Panc1 (cell line): Measurements from ENCODE around the gene LSS. TPM values are rescaled to one million over a fixed set of nuclear protein-coding genes. Genes with fewer than 3 reads are reported as not detected.

ENCODE experiments used
- ATAC-seq: fragments of 200-7000 bp; cut with Tn5 transposase; 2 replicates; pipeline ENCODE4 v1.9.1; 2020; ENCODE audit warnings: mild to moderate bottlenecking, moderate library complexity
- BruUV-seq: library from RNA; stranded (reverse); fragments of 400-500 nt; replicated peaks from 2 replicates; lab custom pipeline; 2021; lab: Mats Ljungman, UMichigan
- CTCF ChIA-PET: fragments of 300-600 bp; sonication (Branson Sonifier 250); formaldehyde crosslinking; loops from one replicate; lab custom pipeline; 2022; ENCODE audit warnings: antibody characterized with exemption; lab: Charles Lee
- POLR2A ChIA-PET: fragments of 300-600 bp; sonication (Branson Sonifier 250); formaldehyde crosslinking; loops from one replicate; lab custom pipeline; 2022; ENCODE audit warnings: antibody characterized with exemption; lab: Charles Lee
- DNase-seq: peaks from one replicate; pipeline ENCODE4 v3.0.0-alpha.2; 2010; ENCODE audit warnings: low read depth, low spot score
- H3K27ac ChIP-seq: 2 replicates; pipeline ENCODE4 v1.5.1; 2011; ENCODE audit warnings: mild to moderate bottlenecking, low read length, inconsistent platforms
- H3K27me3 ChIP-seq: fragments of 200-500 bp; sonication (Bioruptor generic); 2 replicates; pipeline ENCODE4 v1.6.0; 2014; ENCODE audit warnings: low read length, inconsistent platforms; ENCODE audit not compliant: control insufficient read depth, insufficient read depth
- H3K36me3 ChIP-seq: fragments of 200-500 bp; sonication (Bioruptor generic); 2 replicates; pipeline ENCODE4 v1.5.1; 2014; ENCODE audit warnings: inconsistent platforms, mild to moderate bottlenecking, low read length, moderate library complexity; ENCODE audit not compliant: control insufficient read depth, insufficient read depth
- H3K4me1 ChIP-seq: 2 replicates; pipeline ENCODE4 v1.5.1; 2011; ENCODE audit warnings: inconsistent platforms, mild to moderate bottlenecking, low read length, moderate library complexity; ENCODE audit not compliant: control insufficient read depth, insufficient read depth
- H3K4me3 ChIP-seq, 2 experiments: 2 replicates each; pipeline ENCODE4 v1.5.1; 2011 to 2012; ENCODE audit warnings: low read depth in 2 of 2, low read length in 2 of 2, mild to moderate bottlenecking in 2 of 2, inconsistent platforms in 1 of 2, moderate library complexity in 1 of 2
- H3K9me3 ChIP-seq: fragments of 200-500 bp; sonication (Bioruptor generic); 2 replicates; pipeline ENCODE4 v1.5.1; 2014; ENCODE audit warnings: low read depth, mild to moderate bottlenecking, inconsistent platforms, low read length, moderate library complexity; ENCODE audit not compliant: control insufficient read depth, insufficient read depth
- POLR2AphosphoS5 ChIP-seq: IDR thresholded peaks from 2 replicates; pipeline ENCODE4 v1.6.1; 2012; ENCODE audit warnings: mild to moderate bottlenecking, low read depth, low read length, moderate library complexity
- SIN3A ChIP-seq: IDR thresholded peaks from 2 replicates; pipeline ENCODE4 v1.6.1; 2012; ENCODE audit warnings: low read depth, mild to moderate bottlenecking, low read length, moderate library complexity, borderline replicate concordance; ENCODE audit not compliant: insufficient read depth
- TCF7L2 ChIP-seq: IDR thresholded peaks from 2 replicates; pipeline ENCODE4 v1.6.1; 2011; ENCODE audit warnings: mild to moderate bottlenecking, low read depth, low read length, inconsistent platforms
- in situ Hi-C: cut with HindIII; loops from 2 replicates; pipeline ENCODE4 v1.10.0; 2016; ENCODE audit warnings: low sequenced_read_pairs, low pct_unique_long_range_greater_than_20kb
- intact Hi-C: fragments of 100-400 bp; cut with micrococcal nuclease; formaldehyde crosslinking; loops from one replicate; pipeline ENCODE4 v1.10.0; 2022; ENCODE audit not compliant: unreplicated experiment
- total RNA-seq: library from RNA; stranded (reverse); gene quantifications from one replicate; pipeline ENCODE4 v1.2.1, GENCODE V29; 2021; ENCODE audit not compliant: unreplicated experiment
- TF ChIP-seq, protein P1 (sequence below), 2 experiments: IDR thresholded peaks; 2 replicates each; pipeline ENCODE4 v1.6.1; 2011 to 2012; ENCODE audit warnings: low read depth in 2 of 2, control low read depth in 1 of 2, low read length in 1 of 2, mild to moderate bottlenecking in 1 of 2, moderate library complexity in 1 of 2; ENCODE audit not compliant: insufficient read depth in 1 of 2
- TF ChIP-seq, protein P2 (sequence below): fragments of 450-650 bp; IDR thresholded peaks from 2 replicates; pipeline ENCODE4 v1.5.1; 2017; ENCODE audit warnings: mild to moderate bottlenecking

Gene LSS
- total RNA-seq, 1 experiment from 2014 or later: 111 TPM

DNA sequence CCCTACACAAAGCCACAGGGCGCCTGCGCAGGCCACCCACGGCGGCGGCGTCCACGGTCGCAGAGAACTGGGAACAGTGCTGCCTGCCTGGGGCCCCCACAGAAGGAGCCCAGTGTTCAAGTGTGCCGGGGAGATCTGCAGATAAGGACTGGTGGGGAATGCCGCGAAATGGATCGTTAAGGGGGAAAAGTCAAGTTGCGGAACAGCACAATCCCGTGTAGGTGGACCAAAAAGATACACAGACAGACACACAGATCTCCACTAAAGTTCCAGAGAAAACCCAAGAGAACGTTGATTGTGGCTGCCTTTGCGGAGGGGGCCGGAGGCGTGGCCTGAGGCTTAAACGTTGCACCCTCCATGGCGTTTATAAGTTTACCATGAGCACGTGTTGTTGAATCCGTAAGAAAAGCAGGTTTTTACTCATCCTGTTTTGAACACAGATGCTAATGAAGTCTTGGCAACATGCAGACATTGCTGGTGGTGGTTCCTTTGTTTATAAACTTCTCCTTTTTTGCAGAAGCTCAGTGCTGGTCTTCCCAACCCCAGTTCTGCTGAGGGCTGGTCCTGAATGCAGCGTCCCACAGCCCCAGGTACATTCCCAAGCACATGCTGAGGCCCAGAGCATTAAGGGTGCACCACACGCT lies 48.4 kb downstream of the LSS start:
- H3K9me3 ChIP-seq: no peaks in the 10 kb centered on the region
- TF ChIP-seq, protein P1, sequence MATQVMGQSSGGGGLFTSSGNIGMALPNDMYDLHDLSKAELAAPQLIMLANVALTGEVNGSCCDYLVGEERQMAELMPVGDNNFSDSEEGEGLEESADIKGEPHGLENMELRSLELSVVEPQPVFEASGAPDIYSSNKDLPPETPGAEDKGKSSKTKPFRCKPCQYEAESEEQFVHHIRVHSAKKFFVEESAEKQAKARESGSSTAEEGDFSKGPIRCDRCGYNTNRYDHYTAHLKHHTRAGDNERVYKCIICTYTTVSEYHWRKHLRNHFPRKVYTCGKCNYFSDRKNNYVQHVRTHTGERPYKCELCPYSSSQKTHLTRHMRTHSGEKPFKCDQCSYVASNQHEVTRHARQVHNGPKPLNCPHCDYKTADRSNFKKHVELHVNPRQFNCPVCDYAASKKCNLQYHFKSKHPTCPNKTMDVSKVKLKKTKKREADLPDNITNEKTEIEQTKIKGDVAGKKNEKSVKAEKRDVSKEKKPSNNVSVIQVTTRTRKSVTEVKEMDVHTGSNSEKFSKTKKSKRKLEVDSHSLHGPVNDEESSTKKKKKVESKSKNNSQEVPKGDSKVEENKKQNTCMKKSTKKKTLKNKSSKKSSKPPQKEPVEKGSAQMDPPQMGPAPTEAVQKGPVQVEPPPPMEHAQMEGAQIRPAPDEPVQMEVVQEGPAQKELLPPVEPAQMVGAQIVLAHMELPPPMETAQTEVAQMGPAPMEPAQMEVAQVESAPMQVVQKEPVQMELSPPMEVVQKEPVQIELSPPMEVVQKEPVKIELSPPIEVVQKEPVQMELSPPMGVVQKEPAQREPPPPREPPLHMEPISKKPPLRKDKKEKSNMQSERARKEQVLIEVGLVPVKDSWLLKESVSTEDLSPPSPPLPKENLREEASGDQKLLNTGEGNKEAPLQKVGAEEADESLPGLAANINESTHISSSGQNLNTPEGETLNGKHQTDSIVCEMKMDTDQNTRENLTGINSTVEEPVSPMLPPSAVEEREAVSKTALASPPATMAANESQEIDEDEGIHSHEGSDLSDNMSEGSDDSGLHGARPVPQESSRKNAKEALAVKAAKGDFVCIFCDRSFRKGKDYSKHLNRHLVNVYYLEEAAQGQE (IDR thresholded peaks at IDR 0.05; ENCODE audit: insufficient read depth in 1 of 2, low read depth in 2 of 2, low read length in 1 of 2): no peak
- TF ChIP-seq, protein P2, sequence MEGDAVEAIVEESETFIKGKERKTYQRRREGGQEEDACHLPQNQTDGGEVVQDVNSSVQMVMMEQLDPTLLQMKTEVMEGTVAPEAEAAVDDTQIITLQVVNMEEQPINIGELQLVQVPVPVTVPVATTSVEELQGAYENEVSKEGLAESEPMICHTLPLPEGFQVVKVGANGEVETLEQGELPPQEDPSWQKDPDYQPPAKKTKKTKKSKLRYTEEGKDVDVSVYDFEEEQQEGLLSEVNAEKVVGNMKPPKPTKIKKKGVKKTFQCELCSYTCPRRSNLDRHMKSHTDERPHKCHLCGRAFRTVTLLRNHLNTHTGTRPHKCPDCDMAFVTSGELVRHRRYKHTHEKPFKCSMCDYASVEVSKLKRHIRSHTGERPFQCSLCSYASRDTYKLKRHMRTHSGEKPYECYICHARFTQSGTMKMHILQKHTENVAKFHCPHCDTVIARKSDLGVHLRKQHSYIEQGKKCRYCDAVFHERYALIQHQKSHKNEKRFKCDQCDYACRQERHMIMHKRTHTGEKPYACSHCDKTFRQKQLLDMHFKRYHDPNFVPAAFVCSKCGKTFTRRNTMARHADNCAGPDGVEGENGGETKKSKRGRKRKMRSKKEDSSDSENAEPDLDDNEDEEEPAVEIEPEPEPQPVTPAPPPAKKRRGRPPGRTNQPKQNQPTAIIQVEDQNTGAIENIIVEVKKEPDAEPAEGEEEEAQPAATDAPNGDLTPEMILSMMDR: no peak
- TF ChIP-seq TCF7L2 (no peak), POLR2AphosphoS5 (no peak), SIN3A (no peak)
- POLR2A ChIA-PET: no interaction called here
- in situ Hi-C loops (no loop called here), intact Hi-C loops (no loop called here)
- H3K27me3 ChIP-seq: no peaks in the 10 kb centered on the region
- no peak overlapping the region for H3K27ac ChIP-seq
- H3K4me1 ChIP-seq: no peaks in the 10 kb centered on the region
- CTCF ChIA-PET: no interaction called here
- H3K4me3 ChIP-seq: no peak overlapping the region
- BruUV-seq: no TSS peak
- DNase-seq (no peak), ATAC-seq (no peak)
- no peaks in the 10 kb centered on the region for H3K36me3 ChIP-seq

DNA sequence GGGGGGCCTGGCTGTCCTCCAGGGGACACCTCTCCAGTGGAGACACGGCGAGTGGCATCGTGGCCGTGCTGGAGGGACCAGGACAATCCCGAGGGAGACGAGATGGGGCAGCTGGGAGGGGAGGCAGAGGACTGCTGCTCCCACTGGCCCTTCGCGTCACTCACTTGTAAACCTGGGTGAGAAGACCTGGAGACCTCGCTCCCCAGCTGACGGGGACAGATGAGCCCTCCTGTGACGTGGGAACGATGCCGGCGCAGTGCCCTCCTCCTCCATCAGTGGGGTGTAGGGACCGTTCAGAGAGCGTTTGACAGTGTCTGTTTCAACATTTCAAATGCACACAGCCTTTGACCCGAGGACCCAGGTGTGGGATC lies 48.9 kb downstream of the LSS start:
- POLR2A ChIA-PET: no interaction called here
- no peak for TF ChIP-seq POLR2AphosphoS5
- TF ChIP-seq TCF7L2: no peak
- TF ChIP-seq SIN3A: no peak
- TF ChIP-seq, protein P2: no peak
- TF ChIP-seq, protein P1 (IDR thresholded peaks at IDR 0.05; ENCODE audit: insufficient read depth in 1 of 2, low read depth in 2 of 2, low read length in 1 of 2): no peak
- ATAC-seq: no peak
- CTCF ChIA-PET: no interaction called here
- Histone ChIP-seq H3K9me3 (no peaks in the 10 kb centered on the region), H3K27me3 (no peaks in the 10 kb centered on the region), H3K4me1 (no peaks in the 10 kb centered on the region), H3K4me3 (no peak overlapping the region), H3K36me3 (no peaks in the 10 kb centered on the region), H3K27ac (no peak overlapping the region)
- intact Hi-C loops (no loop called here), in situ Hi-C loops (no loop called here)
- no peak for DNase-seq
- no TSS peak for BruUV-seq
